ENCODE data around the gene PLD6. TPM values are rescaled to one million over a fixed set of nuclear protein-coding genes. Genes with fewer than 3 reads are reported as not detected.

PLD6 gene
- total RNA-seq, 4 donors from 2014 or later = 3.3 to 9.1 (median 5.2) TPM

GRCh38 chr17:17180741-17181525 is 25.2 kb downstream of the PLD6 start:
- peaks cover 35% of the 10 kb centered on the region for H3K4me1 ChIP-seq
- no peaks in the 10 kb centered on the region for H3K27me3 ChIP-seq
- H3K9me3 ChIP-seq = no peaks in the 10 kb centered on the region
- no peak overlapping the region for H3K4me3 ChIP-seq
- no peak overlapping the region for H3K27ac ChIP-seq
- no peak for DNase-seq (ENCODE audit: low spot score in 2 of 2)
- WGBS = 78% methylated on average over 13 of the region's 13 CpGs
- TF ChIP-seq CTCF (IDR thresholded peaks at IDR 0.05) = no peak
- no peak for TF ChIP-seq POLR2AphosphoS5 (IDR thresholded peaks at IDR 0.05)
- no peak for TF ChIP-seq POLR2A (IDR thresholded peaks at IDR 0.05)
- no peak for TF ChIP-seq EP300 (IDR thresholded peaks at IDR 0.05)
- peaks cover 86% of the 10 kb centered on the region for H3K36me3 ChIP-seq

- DNase-seq (ENCODE audit: low spot score in 2 of 2) = peak in 1 of 2 donors; percentile 79
- Histone ChIP-seq H3K27ac (peak overlapping the region; percentile 57), H3K36me3 (peaks cover 94% of the 10 kb centered on the region), H3K27me3 (no peaks in the 10 kb centered on the region), H3K4me1 (peaks cover 27% of the 10 kb centered on the region), H3K4me3 (no peak overlapping the region), H3K9me3 (no peaks in the 10 kb centered on the region)
- WGBS = 24% methylated on average over 3 of the region's 9 CpGs
- TF ChIP-seq POLR2AphosphoS5 (IDR thresholded peaks at IDR 0.05) = peak in 1 of 3 donors; percentile 76
- TF ChIP-seq EP300 (IDR thresholded peaks at IDR 0.05) = no peak
These were observed 26.0 kb downstream of the PLD6 start for GRCh38 chr17:17180141-17180603.

- WGBS = 84% methylated on average over 2 of the region's 2 CpGs
- Histone ChIP-seq H3K4me3 (no peak overlapping the region), H3K27ac (peak overlapping the region; percentile 57), H3K27me3 (no peaks in the 10 kb centered on the region), H3K9me3 (no peaks in the 10 kb centered on the region), H3K4me1 (peaks cover 22% of the 10 kb centered on the region), H3K36me3 (peaks cover 99% of the 10 kb centered on the region)
- DNase-seq (ENCODE audit: low spot score in 2 of 2) = no peak
- TF ChIP-seq POLR2A (IDR thresholded peaks at IDR 0.05) (no peak), EP300 (IDR thresholded peaks at IDR 0.05) (no peak), POLR2AphosphoS5 (IDR thresholded peaks at IDR 0.05) (no peak), CTCF (IDR thresholded peaks at IDR 0.05) (no peak)
These were observed 26.7 kb downstream of the PLD6 start for GRCh38 chr17:17179371-17179827.

GRCh38 chr17:17177176-17177575 is 29.0 kb downstream of the PLD6 start:
- Histone ChIP-seq H3K27ac (no peak overlapping the region), H3K4me3 (no peak overlapping the region), H3K4me1 (peaks cover 17% of the 10 kb centered on the region), H3K36me3 (peaks cover 99% of the 10 kb centered on the region), H3K27me3 (no peaks in the 10 kb centered on the region), H3K9me3 (no peaks in the 10 kb centered on the region)
- DNase-seq (ENCODE audit: low spot score in 2 of 2) = no peak
- TF ChIP-seq POLR2A (IDR thresholded peaks at IDR 0.05) (no peak), POLR2AphosphoS5 (IDR thresholded peaks at IDR 0.05) (no peak), CTCF (IDR thresholded peaks at IDR 0.05) (no peak), EP300 (IDR thresholded peaks at IDR 0.05) (no peak)
- WGBS = 90% methylated on average over 12 of the region's 12 CpGs

GRCh38 chr17:17176341-17176740 is 29.8 kb downstream of the PLD6 start:
- Histone ChIP-seq H3K27ac (no peak overlapping the region), H3K4me1 (peaks cover 18% of the 10 kb centered on the region), H3K36me3 (peaks cover 99% of the 10 kb centered on the region), H3K9me3 (no peaks in the 10 kb centered on the region), H3K4me3 (no peak overlapping the region), H3K27me3 (no peaks in the 10 kb centered on the region)
- no peak for DNase-seq (ENCODE audit: low spot score in 2 of 2)
- TF ChIP-seq POLR2AphosphoS5 (IDR thresholded peaks at IDR 0.05) (no peak), EP300 (IDR thresholded peaks at IDR 0.05) (no peak), CTCF (IDR thresholded peaks at IDR 0.05) (no peak), POLR2A (IDR thresholded peaks at IDR 0.05) (no peak)
- 96% methylated on average over 12 of the region's 12 CpGs for WGBS
